Measurements from ENCODE around the gene FDX1.

The FDX1 gene

DNA sequence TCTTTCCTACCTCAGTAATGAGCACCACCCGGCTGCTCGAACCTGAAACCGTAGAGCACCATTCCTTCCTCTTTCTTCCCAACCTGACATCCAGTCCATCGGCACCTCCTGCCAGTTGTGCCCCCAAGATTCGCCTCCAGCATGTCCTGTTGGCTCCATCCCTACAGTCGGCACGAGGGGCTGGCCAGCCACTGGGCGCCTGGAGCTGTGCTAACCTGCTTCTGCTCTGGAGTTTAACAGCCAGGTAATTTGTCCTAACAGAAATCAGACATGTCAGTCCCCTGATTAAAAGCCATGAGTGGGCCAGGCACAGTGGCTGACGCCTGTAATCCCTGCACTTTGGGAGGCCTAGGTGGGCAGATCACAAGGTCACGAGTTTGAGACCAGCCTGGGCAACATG lies 16.8 kb downstream of the FDX1 start:
- 94% methylated on average over 9 to 10 of the region's 10 CpGs for WGBS, 2 experiments (ENCODE audit: insufficient coverage in 2 of 2)

DNA sequence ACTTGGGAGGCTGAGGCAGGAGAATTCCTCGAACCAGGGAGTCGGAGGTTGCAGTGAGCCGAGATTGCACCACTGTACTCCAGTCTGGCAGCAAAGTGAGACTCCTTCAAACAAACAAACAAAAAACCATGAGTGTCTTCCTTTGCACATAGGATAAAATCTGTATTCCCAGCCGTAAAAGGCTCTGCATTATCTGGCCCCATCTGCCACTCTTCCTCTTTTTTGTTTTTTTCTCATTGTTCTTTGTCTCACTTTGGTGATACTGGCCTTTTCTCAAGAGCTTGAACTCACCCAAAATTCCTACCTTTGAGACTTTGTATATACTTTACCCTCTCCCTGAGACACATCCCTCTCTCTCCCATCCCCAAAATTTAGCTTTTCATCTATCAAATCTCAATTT lies 17.6 kb downstream of the FDX1 start:
- no peaks in the 10 kb centered on the region for H3K4me1 ChIP-seq (ENCODE audit: control insufficient read depth, insufficient read depth, low read length, poor library complexity, severe bottlenecking)
- H3K9me3 ChIP-seq (ENCODE audit: control insufficient read depth, low read length) = no peaks in the 10 kb centered on the region
- no peak overlapping the region for H3K4me3 ChIP-seq (ENCODE audit: extremely low read depth, insufficient read depth, low read length, poor library complexity, severe bottlenecking)
- no peak overlapping the region for H3K27ac ChIP-seq (ENCODE audit: low read depth, low read length, severe bottlenecking)
- H3K36me3 ChIP-seq (ENCODE audit: control insufficient read depth, insufficient read depth, low read length) = peaks cover 5% of the 10 kb centered on the region
- WGBS, 2 experiments (ENCODE audit: insufficient coverage in 2 of 2) = 81 to 91% methylated on average over 4 of the region's 4 CpGs

More for the DNA sequence above, 16.8 kb downstream of the FDX1 start:
- no peaks in the 10 kb centered on the region for H3K9me3 ChIP-seq (ENCODE audit: control insufficient read depth, low read length)
- no peak overlapping the region for H3K4me3 ChIP-seq (ENCODE audit: extremely low read depth, insufficient read depth, low read length, poor library complexity, severe bottlenecking)
- peaks cover 8% of the 10 kb centered on the region for H3K36me3 ChIP-seq (ENCODE audit: control insufficient read depth, insufficient read depth, low read length)
- H3K27ac ChIP-seq (ENCODE audit: low read depth, low read length, severe bottlenecking) = no peak overlapping the region
- no peaks in the 10 kb centered on the region for H3K4me1 ChIP-seq (ENCODE audit: control insufficient read depth, insufficient read depth, low read length, poor library complexity, severe bottlenecking)

DNA sequence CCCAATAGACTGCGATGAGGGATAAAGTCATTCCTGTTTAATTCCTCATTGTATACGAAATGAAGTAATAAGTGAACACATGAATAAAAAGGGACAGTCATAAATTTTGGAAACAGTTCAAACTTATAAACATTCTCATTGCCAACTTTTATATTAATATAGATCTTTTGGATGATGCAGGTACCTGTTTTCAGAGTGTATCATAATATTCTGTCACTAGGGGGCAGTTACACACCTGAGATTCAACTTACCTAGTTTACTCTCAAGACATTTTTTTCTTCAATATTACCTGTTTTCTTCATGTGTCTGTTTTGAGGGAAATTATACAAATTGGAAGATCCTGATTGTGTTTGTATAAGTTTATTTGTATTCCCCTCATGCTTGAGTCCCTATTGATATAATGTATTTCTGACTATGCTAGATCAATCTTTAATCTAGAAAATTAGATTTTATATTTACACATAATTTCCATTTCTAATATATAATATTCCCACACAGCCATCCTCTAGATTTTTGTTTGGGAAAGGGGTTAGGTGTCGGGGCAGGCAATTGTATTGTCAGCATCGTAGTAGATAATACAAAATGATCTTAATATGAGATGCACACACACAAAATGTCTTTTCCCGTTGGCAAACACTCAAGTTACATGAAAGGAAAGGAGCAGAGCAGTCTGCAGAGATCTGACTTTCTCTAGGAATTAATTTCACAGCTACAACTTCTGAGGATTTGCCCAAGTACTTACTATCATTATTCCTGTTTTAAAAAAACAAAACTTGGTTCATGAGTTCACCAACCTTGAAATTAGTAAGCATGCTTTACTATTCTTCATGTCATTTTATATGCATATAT lies 18.4 kb downstream of the FDX1 start:
- Histone ChIP-seq H3K4me1 (ENCODE audit: control insufficient read depth, insufficient read depth, low read length, poor library complexity, severe bottlenecking) (no peaks in the 10 kb centered on the region), H3K9me3 (ENCODE audit: control insufficient read depth, low read length) (no peaks in the 10 kb centered on the region), H3K4me3 (ENCODE audit: extremely low read depth, insufficient read depth, low read length, poor library complexity, severe bottlenecking) (no peak overlapping the region), H3K27ac (ENCODE audit: low read depth, low read length, severe bottlenecking) (no peak overlapping the region), H3K36me3 (ENCODE audit: control insufficient read depth, insufficient read depth, low read length) (peaks cover 2% of the 10 kb centered on the region)
- 100% methylated on average over 1 of the region's 5 CpGs for WGBS, 2 experiments (ENCODE audit: insufficient coverage in 2 of 2)

DNA sequence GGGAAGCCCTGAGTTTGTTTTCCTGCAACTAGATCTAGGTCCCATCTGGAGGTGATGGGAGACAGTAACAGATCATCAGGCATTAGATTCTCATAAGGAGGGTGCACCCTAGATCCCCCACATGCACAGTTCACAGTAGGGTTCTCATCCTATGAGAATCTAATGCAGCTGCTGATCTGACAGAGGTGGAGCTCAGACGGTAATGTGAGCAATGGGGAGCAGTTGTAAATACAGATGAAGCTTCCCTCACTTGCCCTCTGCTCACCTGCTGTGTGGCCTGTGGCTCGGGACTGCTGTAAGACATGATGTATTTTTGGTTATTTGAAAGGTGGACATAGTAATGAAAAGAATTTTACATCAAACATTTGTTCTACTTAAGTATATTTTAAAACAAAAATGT lies 20.5 kb downstream of the FDX1 start:
- no peak overlapping the region for H3K27ac ChIP-seq (ENCODE audit: low read depth, low read length, severe bottlenecking)
- no peaks in the 10 kb centered on the region for H3K9me3 ChIP-seq (ENCODE audit: control insufficient read depth, low read length)
- H3K36me3 ChIP-seq (ENCODE audit: control insufficient read depth, insufficient read depth, low read length) = peaks cover 2% of the 10 kb centered on the region
- WGBS, 2 experiments (ENCODE audit: insufficient coverage in 2 of 2) = 100% methylated on average over 1 of the region's 2 CpGs; no CpG with 5 or more reads in 1 of the 2 experiments
- no peak overlapping the region for H3K4me3 ChIP-seq (ENCODE audit: extremely low read depth, insufficient read depth, low read length, poor library complexity, severe bottlenecking)
- no peaks in the 10 kb centered on the region for H3K4me1 ChIP-seq (ENCODE audit: control insufficient read depth, insufficient read depth, low read length, poor library complexity, severe bottlenecking)

DNA sequence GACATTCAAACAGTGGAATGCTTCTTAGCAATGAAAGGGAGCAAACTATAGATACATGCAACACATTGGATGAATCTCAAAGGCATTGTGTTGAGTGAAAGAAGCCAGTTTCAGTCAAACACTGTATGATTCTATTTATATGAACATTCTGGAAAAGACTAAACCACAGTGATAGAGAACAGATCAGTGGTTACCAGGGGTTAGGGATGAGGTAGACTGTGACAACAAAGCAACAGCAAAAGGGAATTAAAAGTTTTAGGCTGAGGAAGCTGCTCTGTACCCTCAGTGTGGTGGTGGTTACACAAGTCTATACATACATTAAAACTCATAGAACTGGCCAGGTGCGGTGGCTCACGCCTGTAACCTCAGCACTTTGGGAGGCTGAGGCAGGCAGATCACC lies 23.0 kb downstream of the FDX1 start:
- WGBS, 2 experiments (ENCODE audit: insufficient coverage in 2 of 2) = 82 to 100% methylated on average over 2 of the region's 2 CpGs
- Histone ChIP-seq H3K27ac (ENCODE audit: low read depth, low read length, severe bottlenecking) (no peak overlapping the region), H3K4me3 (ENCODE audit: extremely low read depth, insufficient read depth, low read length, poor library complexity, severe bottlenecking) (no peak overlapping the region), H3K9me3 (ENCODE audit: control insufficient read depth, low read length) (no peaks in the 10 kb centered on the region), H3K4me1 (ENCODE audit: control insufficient read depth, insufficient read depth, low read length, poor library complexity, severe bottlenecking) (no peaks in the 10 kb centered on the region), H3K36me3 (ENCODE audit: control insufficient read depth, insufficient read depth, low read length) (no peaks in the 10 kb centered on the region)

DNA sequence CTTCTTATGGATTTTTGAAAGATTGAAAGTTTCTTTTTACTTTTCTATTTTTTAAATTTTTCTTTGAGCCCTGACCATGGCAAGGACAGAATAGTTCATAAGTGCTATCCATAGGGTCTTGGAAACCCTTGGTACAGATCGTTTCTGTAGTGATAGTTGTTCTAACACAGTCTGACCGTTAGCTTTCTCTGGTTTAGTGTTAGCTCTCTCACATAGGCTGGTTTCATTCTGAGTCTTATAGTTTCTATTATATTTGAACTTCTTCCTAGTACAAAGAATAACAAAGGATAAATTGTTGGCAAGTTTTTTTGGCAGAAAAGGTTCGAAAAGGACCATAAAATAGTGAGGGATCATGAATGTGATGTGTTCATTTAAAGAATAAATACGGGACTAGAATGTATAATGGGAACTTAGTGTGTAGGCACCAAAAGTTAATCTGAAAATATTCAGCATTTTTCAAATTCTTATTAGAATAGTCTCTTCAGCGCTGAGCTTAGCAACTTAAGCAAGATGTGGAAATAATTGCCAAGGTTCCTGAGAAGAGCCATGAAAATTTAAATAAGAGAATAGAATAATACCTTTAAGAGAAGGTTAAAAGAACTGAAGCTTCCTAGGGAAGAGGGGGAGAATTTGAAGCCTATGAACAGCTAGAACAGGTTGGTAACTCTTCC lies 24.1 kb downstream of the FDX1 start:
- H3K9me3 ChIP-seq (ENCODE audit: control insufficient read depth, low read length) = no peaks in the 10 kb centered on the region
- WGBS, 2 experiments (ENCODE audit: insufficient coverage in 2 of 2) = 76 to 100% methylated on average over 2 of the region's 5 CpGs
- H3K36me3 ChIP-seq (ENCODE audit: control insufficient read depth, insufficient read depth, low read length) = peaks cover 1% of the 10 kb centered on the region
- no peak overlapping the region for H3K27ac ChIP-seq (ENCODE audit: low read depth, low read length, severe bottlenecking)
- H3K4me1 ChIP-seq (ENCODE audit: control insufficient read depth, insufficient read depth, low read length, poor library complexity, severe bottlenecking) = no peaks in the 10 kb centered on the region
- H3K4me3 ChIP-seq (ENCODE audit: extremely low read depth, insufficient read depth, low read length, poor library complexity, severe bottlenecking) = no peak overlapping the region

DNA sequence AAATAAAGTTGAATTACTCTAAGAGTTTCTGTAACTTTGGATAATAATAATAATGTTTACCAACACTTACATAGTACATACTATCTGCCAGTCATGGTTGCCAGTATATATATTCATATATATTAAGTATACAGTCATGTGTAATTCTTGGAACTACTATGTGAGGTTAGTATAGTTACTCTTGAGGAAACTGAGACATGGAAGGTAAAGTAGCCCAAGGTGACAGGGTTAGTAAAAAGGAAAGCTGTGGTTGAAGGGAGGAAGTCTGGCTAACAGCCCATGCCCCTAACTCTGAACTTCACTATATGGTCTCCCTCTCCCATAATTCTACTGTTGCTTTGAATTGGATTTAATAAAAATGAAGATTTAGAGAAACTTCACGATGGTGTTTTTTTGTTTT lies 24.9 kb downstream of the FDX1 start:
- Histone ChIP-seq H3K4me1 (ENCODE audit: control insufficient read depth, insufficient read depth, low read length, poor library complexity, severe bottlenecking) (no peaks in the 10 kb centered on the region), H3K4me3 (ENCODE audit: extremely low read depth, insufficient read depth, low read length, poor library complexity, severe bottlenecking) (no peak overlapping the region), H3K27ac (ENCODE audit: low read depth, low read length, severe bottlenecking) (no peak overlapping the region), H3K36me3 (ENCODE audit: control insufficient read depth, insufficient read depth, low read length) (peaks cover 6% of the 10 kb centered on the region), H3K9me3 (ENCODE audit: control insufficient read depth, low read length) (no peaks in the 10 kb centered on the region)
- WGBS, 2 experiments (ENCODE audit: insufficient coverage in 2 of 2) = 40 to 100% methylated on average over 1 of the region's 1 CpG

DNA sequence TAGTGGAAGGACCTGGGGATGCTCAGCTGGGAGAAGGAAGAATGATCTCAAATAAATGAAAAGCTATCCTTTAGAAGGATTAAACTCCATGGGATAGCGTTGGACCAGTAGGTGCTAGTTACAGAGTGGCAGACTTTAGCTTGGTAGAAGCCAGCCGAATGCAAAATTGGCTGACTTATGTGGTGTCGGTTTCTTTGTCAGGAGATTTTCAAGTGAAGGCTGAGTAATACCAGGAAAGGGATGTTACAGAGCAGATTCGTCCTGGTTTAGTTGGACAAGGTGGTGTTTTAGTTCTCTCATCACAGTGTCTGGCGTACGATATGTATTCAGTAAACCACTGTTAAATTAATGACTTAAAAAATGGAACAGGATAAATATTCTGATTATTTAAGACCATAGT lies 26.0 kb downstream of the FDX1 start:
- Histone ChIP-seq H3K4me1 (ENCODE audit: control insufficient read depth, insufficient read depth, low read length, poor library complexity, severe bottlenecking) (no peaks in the 10 kb centered on the region), H3K4me3 (ENCODE audit: extremely low read depth, insufficient read depth, low read length, poor library complexity, severe bottlenecking) (no peak overlapping the region), H3K9me3 (ENCODE audit: control insufficient read depth, low read length) (no peaks in the 10 kb centered on the region), H3K27ac (ENCODE audit: low read depth, low read length, severe bottlenecking) (no peak overlapping the region), H3K36me3 (ENCODE audit: control insufficient read depth, insufficient read depth, low read length) (peaks cover 11% of the 10 kb centered on the region)
- 78 to 79% methylated on average over 3 to 4 of the region's 6 CpGs for WGBS, 2 experiments (ENCODE audit: insufficient coverage in 2 of 2)

DNA sequence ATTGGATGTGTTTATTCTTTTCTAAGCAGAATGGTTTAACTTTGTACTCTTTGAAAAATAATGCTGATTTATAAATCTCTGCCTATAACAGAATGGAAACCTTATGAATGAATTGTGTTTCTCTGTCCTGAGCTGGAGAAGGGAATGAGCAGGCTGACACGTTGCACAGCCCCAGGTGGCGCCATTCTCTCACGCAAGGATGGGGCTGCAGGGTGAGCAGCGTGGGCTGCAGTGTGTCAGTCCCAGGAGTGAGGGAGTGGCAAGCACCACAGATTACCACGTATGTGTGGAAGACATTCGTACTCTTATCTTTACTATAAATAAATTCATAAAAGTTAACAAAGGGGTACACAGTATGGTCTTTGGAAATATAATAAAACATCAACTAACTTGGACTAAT lies 33.4 kb downstream of the FDX1 start:
- 65% methylated on average over 3 of the region's 6 CpGs; no CpG with 5 or more reads in 1 of the 2 experiments for WGBS, 2 experiments (ENCODE audit: insufficient coverage in 2 of 2)
- Histone ChIP-seq H3K36me3 (ENCODE audit: control insufficient read depth, insufficient read depth, low read length) (peaks cover 23% of the 10 kb centered on the region), H3K4me1 (ENCODE audit: control insufficient read depth, insufficient read depth, low read length, poor library complexity, severe bottlenecking) (no peaks in the 10 kb centered on the region), H3K4me3 (ENCODE audit: extremely low read depth, insufficient read depth, low read length, poor library complexity, severe bottlenecking) (no peak overlapping the region), H3K9me3 (ENCODE audit: control insufficient read depth, low read length) (no peaks in the 10 kb centered on the region), H3K27ac (ENCODE audit: low read depth, low read length, severe bottlenecking) (no peak overlapping the region)

DNA sequence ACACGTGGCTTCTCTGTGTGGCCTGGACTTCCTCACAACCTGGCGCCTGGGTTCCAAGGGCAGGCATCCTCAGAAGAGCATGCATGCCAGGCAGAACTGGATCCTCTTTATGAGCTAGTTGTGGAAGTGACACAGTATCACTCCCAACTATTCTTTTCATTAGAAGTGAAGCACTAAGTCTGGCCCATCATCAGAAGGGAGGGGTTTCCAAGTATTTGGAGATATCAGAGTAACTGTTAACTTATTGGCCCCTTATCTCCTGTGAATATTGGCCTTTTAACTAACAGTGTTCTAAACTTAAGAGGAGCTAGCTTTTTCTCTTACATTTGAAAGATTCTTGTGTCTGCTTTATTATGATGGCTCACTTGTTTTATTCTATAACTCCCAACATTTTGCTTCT lies 35.5 kb downstream of the FDX1 start:
- H3K4me3 ChIP-seq (ENCODE audit: extremely low read depth, insufficient read depth, low read length, poor library complexity, severe bottlenecking) = no peak overlapping the region
- H3K9me3 ChIP-seq (ENCODE audit: control insufficient read depth, low read length) = no peaks in the 10 kb centered on the region
- WGBS, 2 experiments (ENCODE audit: insufficient coverage in 2 of 2) = 93% methylated on average over 2 of the region's 2 CpGs; no CpG with 5 or more reads in 1 of the 2 experiments
- no peaks in the 10 kb centered on the region for H3K4me1 ChIP-seq (ENCODE audit: control insufficient read depth, insufficient read depth, low read length, poor library complexity, severe bottlenecking)
- H3K36me3 ChIP-seq (ENCODE audit: control insufficient read depth, insufficient read depth, low read length) = peaks cover 17% of the 10 kb centered on the region
- H3K27ac ChIP-seq (ENCODE audit: low read depth, low read length, severe bottlenecking) = no peak overlapping the region

DNA sequence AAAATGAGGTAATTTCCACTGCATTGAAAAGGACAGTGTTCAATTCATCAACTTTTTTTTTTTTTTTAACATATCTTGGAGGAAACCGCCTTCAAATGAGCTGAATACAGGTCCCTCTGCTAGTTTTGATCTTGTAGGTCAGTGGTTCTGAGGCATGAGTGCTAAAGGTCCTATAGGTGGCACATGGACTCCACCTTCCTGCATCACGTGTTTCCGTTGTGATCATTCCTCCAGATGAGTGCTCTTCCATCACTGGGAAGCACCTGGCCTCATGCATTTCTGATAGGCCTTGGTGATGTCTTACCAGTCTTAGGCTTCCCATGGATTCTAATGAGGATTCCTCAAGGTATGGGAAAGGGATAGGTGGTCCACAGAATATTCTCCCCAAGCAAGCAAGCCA lies 37.8 kb downstream of the FDX1 start:
- Histone ChIP-seq H3K36me3 (ENCODE audit: control insufficient read depth, insufficient read depth, low read length) (peaks cover 8% of the 10 kb centered on the region), H3K4me1 (ENCODE audit: control insufficient read depth, insufficient read depth, low read length, poor library complexity, severe bottlenecking) (no peaks in the 10 kb centered on the region), H3K27ac (ENCODE audit: low read depth, low read length, severe bottlenecking) (no peak overlapping the region), H3K9me3 (ENCODE audit: control insufficient read depth, low read length) (no peaks in the 10 kb centered on the region), H3K4me3 (ENCODE audit: extremely low read depth, insufficient read depth, low read length, poor library complexity, severe bottlenecking) (no peak overlapping the region)
- 93 to 97% methylated on average over 3 of the region's 3 CpGs for WGBS, 2 experiments (ENCODE audit: insufficient coverage in 2 of 2)
